GM18909 (cell line): ENCODE measurements around the gene OR5B21.

Source experiments
- ATAC-seq: cut with Tn5 transposase; IDR thresholded peaks from one replicate; pipeline ENCODE4 v1.9.1; 2021; ENCODE audit warnings: mild to moderate bottlenecking; ENCODE audit not compliant: unreplicated experiment, poor library complexity

The OR5B21 gene

GRCh38 chr11:58508005-58508404 is at the start of gene OR5B21:
OR5B21 (minus strand) TSS chr11:58508105; CDS start chr11:58508105, 0 bp downstream.
- ATAC-seq, result no peak

- no peak for ATAC-seq
Measured at GRCh38 chr11:58549644-58550043, 41.7 kb upstream of the OR5B21 start.

GRCh38 chr11:58546841-58547240 is 38.9 kb upstream of the OR5B21 start:
- ATAC-seq, result no peak

GRCh38 chr11:58531865-58532341 is 24.0 kb upstream of the OR5B21 start:
- no peak for ATAC-seq

- ATAC-seq, result no peak
Measured at GRCh38 chr11:58530236-58530635, 22.3 kb upstream of the OR5B21 start.

GRCh38 chr11:58527429-58527828 is 19.5 kb upstream of the OR5B21 start:
- no peak for ATAC-seq

GRCh38 chr11:58526721-58527120 is 18.8 kb upstream of the OR5B21 start:
- ATAC-seq, result no peak

GRCh38 chr11:58525037-58525614 is 17.2 kb upstream of the OR5B21 start:
- peak; percentile 91 for ATAC-seq

GRCh38 chr11:58524232-58525036 is 16.5 kb upstream of the OR5B21 start:
- peak; percentile 62 for ATAC-seq

GRCh38 chr11:58513747-58514367 is 6.0 kb upstream of the OR5B21 start:
- peak; percentile 73 for ATAC-seq

- ATAC-seq, result no peak
Measured at GRCh38 chr11:58511636-58512035, 3.7 kb upstream of the OR5B21 start.

- no peak for ATAC-seq
Measured at GRCh38 chr11:58509748-58510147, 1.8 kb upstream of the OR5B21 start.

GRCh38 chr11:58508814-58509213 is 909 bp upstream of the OR5B21 start:
- no peak for ATAC-seq

GRCh38 chr11:58507355-58507754 is 550 bp downstream of the OR5B21 start:
- ATAC-seq, result no peak

GRCh38 chr11:58506935-58507334 is 970 bp downstream of the OR5B21 start:
- ATAC-seq, result no peak

GRCh38 chr11:58505849-58506248 is 2.1 kb downstream of the OR5B21 start:
- ATAC-seq, result no peak

- no peak for ATAC-seq
Measured at GRCh38 chr11:58504232-58504631, 3.7 kb downstream of the OR5B21 start.

- ATAC-seq, result peak; percentile 97
Measured at GRCh38 chr11:58503361-58503856, 4.5 kb downstream of the OR5B21 start.

- no peak for ATAC-seq
Measured at GRCh38 chr11:58502004-58502403, 5.9 kb downstream of the OR5B21 start.

GRCh38 chr11:58498464-58498863 is 9.4 kb downstream of the OR5B21 start:
- no peak for ATAC-seq

GRCh38 chr11:58497951-58498350 is 10.0 kb downstream of the OR5B21 start:
- ATAC-seq, result no peak
